Right lobe of liver (tissue), 6 donors: ENCODE results near the gene GNB2. TPM values are rescaled to one million over a fixed set of nuclear protein-coding genes. Genes with fewer than 3 reads are reported as not detected.
A peak's percentile ranks its signal among the peaks of the same experiment; 100 is the strongest.

Experiments used
- ATAC-seq, 4 donors: fragments of 200-7000 bp; cut with Tn5 transposase; one replicate each; pipeline ENCODE4 v1.9.1; 2020; ENCODE audit warnings: mild to moderate bottlenecking in 4 of 4, moderate library complexity in 4 of 4
- DNase-seq, 3 donors: peaks; one replicate each; pipeline ENCODE4 v3.0.0-alpha.2; 2020
- H3K27ac ChIP-seq, 3 donors: fragments of 200-600 bp; one replicate each; pipeline ENCODE4 v1.8.0; 2022
- H3K27me3 ChIP-seq, 2 donors: fragments of 200-600 bp; one replicate each; pipeline ENCODE4 v1.8.0; 2022
- H3K36me3 ChIP-seq, 4 donors: fragments of 200-600 bp; sonication (generic) in 1 of 4; one replicate each; pipeline versions ENCODE4 v1.5.1 to v1.8.0; 2017 to 2022; ENCODE audit warnings: control low read depth in 1 of 4
- H3K4me1 ChIP-seq, 4 donors: fragments of 200-600 bp; sonication (generic) in 1 of 4; one replicate each; pipeline versions ENCODE4 v1.5.1 to v1.8.0; 2017 to 2022; ENCODE audit warnings: control low read depth in 1 of 4
- H3K4me3 ChIP-seq, 3 donors: fragments of 200-600 bp; one replicate each; pipeline ENCODE4 v1.8.0; 2022
- H3K9me3 ChIP-seq, 4 donors: fragments of 200-600 bp; sonication (generic) in 1 of 4; one replicate each; pipeline versions ENCODE4 v1.5.1 to v1.8.0; 2017 to 2022; ENCODE audit warnings: control low read depth in 1 of 4
- CTCF ChIP-seq, 4 donors: fragments of 200-600 bp in 3 of 4; fragments of 450-650 bp in 1 of 4; IDR thresholded peaks; one replicate each; pipeline versions ENCODE4 v1.5.1 to v1.8.0; 2016 to 2022; ENCODE audit warnings: antibody characterized with exemption in 4 of 4, mild to moderate bottlenecking in 2 of 4
- POLR2A ChIP-seq: fragments of 450-650 bp; IDR thresholded peaks from one replicate; pipeline ENCODE4 v1.6.1; 2017; ENCODE audit warnings: antibody characterized with exemption, mild to moderate bottlenecking
- WGBS: methylation state at CpG from one replicate; pipeline ENCODE4 v1.1.6; 2018; ENCODE audit warnings: low coverage, low lambda C conversion rate; ENCODE audit not compliant: insufficient coverage; ENCODE audit errors: missing lambda C conversion rate; 5-methylcytosine and 5-hydroxymethylcytosine counted together
- intact Hi-C, 2 donors: fragments of 100-400 bp; cut with DNase I; formaldehyde crosslinking; loops; one replicate each; pipeline versions ENCODE4 v1.11.2 to v1.14.1; 2022
- long read RNA-seq: library from polyadenylated mRNA; unstranded; transcript quantifications from one replicate; pipeline ENCODE4 v2.0.0, GENCODE V29; 2019
- total RNA-seq, 6 experiments: library from RNA; depleted of rRNA in 2 of 6; stranded (reverse); fragments of >200 nt in 2 of 6; fragmentation: NEBNext Ultra II Directional in 3 of 6; extraction: Animal tissue kit (Norgen Biotek cat#: 25700) in 3 of 6; gene quantifications; one replicate each; pipeline versions ENCODE4 v1.1.0 to v1.2.4, GENCODE V29; 2016 to 2023
- donor health status: DM: no; HTN: yes; CAD: no.
- donor health status: DM: no; HTN: no; CAD: no.
- donor health status: DM: no; HTN: no; CAD: no.
- donor health status: DM: no; HTN: yes; CAD: no.
- donor health status: DM: no; HTN: yes; CAD: no.

GNB2 gene
- 100 to 1,000 TPM in 3 of 6 experiments, 10 to 100 TPM in 3; 75.6 to 133 (median 106) TPM for total RNA-seq
- long read RNA-seq, partial matches to known transcripts = 6 of 7 reads
- long read RNA-seq, other reads (novel, unspliced or antisense) = 1 of 7 reads

- TF ChIP-seq POLR2A = peak; percentile 88
- TF ChIP-seq CTCF (IDR thresholded peaks at IDR 0.05) = peak in 1 of 4 donors; percentile 11
- Histone ChIP-seq H3K27ac (peak within 1 kb of the TSS; percentile 91 to 99 (median 98)), H3K36me3 (peaks cover 2 to 22% (median 11%) of the 10 kb centered on the region in 4 donors), H3K4me1 (peaks cover 0 to 3% (median 0%) of the 10 kb centered on the region in 4 donors), H3K9me3 (no peaks in the 10 kb centered on the region), H3K27me3 (no peaks in the 10 kb centered on the region), H3K4me3 (peak within 1 kb of the TSS; percentile 68 to 91 (median 90))
- peak; percentile 99 to 100 (median 100) for DNase-seq
- peak; percentile 82 to 90 (median 86) for ATAC-seq
- 0% methylated on average over 6 of the region's 65 CpGs for WGBS
- intact Hi-C loops = loop anchor here in 1 of 2 donors (10.0 kb wide), 1 partner anchor 89 kb away; the partner anchor contains the start of genes FBXO24 and LRCH4
Observed at GRCh38 chr7:100673302-100673941, at the start of gene GNB2. Gene GNB2 (plus strand): TSS chr7:100673740. CDS start chr7:100676266, 2,526 bp downstream.

- Histone ChIP-seq H3K4me1 (peaks cover 0 to 45% (median 20%) of the 10 kb centered on the region in 4 donors), H3K27me3 (no peaks in the 10 kb centered on the region), H3K4me3 (no peak overlapping the region), H3K36me3 (peaks cover 0 to 38% (median 16%) of the 10 kb centered on the region in 4 donors), H3K9me3 (no peaks in the 10 kb centered on the region), H3K27ac (no peak overlapping the region)
- DNase-seq (no peak), ATAC-seq (no peak)
- intact Hi-C loops = loop anchor here in 1 of 2 donors (10.0 kb wide), 1 partner anchor 61 kb away; no protein-coding TSS in a partner anchor
- 89% methylated on average over 15 of the region's 15 CpGs for WGBS
- TF ChIP-seq CTCF (IDR thresholded peaks at IDR 0.05) = no peak
- TF ChIP-seq POLR2A = no peak
Observed at GRCh38 chr7:100623951-100624824, 49.4 kb upstream of the GNB2 start.

GRCh38 chr7:100626055-100626454 lies 47.5 kb upstream of the GNB2 start:
- peaks cover 0 to 43% (median 20%) of the 10 kb centered on the region in 4 donors for H3K4me1 ChIP-seq
- DNase-seq (no peak), ATAC-seq (no peak)
- peak overlapping the region in 1 of 3 donors; percentile 37 for H3K27ac ChIP-seq
- no peaks in the 10 kb centered on the region for H3K9me3 ChIP-seq
- peaks cover 0 to 50% (median 27%) of the 10 kb centered on the region in 4 donors for H3K36me3 ChIP-seq
- 14% methylated on average over 3 of the region's 3 CpGs for WGBS
- no peak for TF ChIP-seq POLR2A
- TF ChIP-seq CTCF (IDR thresholded peaks at IDR 0.05) = no peak
- intact Hi-C loops = loop anchor here in 1 of 2 donors (10.0 kb wide), 1 partner anchor 59 kb away; no protein-coding TSS in a partner anchor
- H3K4me3 ChIP-seq = no peak overlapping the region
- no peaks in the 10 kb centered on the region for H3K27me3 ChIP-seq

- Histone ChIP-seq H3K27me3 (no peaks in the 10 kb centered on the region), H3K27ac (peak overlapping the region in 2 of 3 donors; percentile 11 to 64), H3K4me3 (no peak overlapping the region), H3K36me3 (peaks cover 0 to 55% (median 29%) of the 10 kb centered on the region in 4 donors), H3K9me3 (no peaks in the 10 kb centered on the region), H3K4me1 (peaks cover 0 to 38% (median 20%) of the 10 kb centered on the region in 4 donors)
- intact Hi-C loops = loop anchor here in 1 of 2 donors (10.0 kb wide), 1 partner anchor 58 kb away; no protein-coding TSS in a partner anchor
- 25% methylated on average over 4 of the region's 37 CpGs for WGBS
- DNase-seq (peak; percentile 89 to 94 (median 92)), ATAC-seq (peak; percentile 90 to 93 (median 92))
- TF ChIP-seq CTCF (IDR thresholded peaks at IDR 0.05) (no peak), POLR2A (peak; percentile 17)
Observed at GRCh38 chr7:100626530-100627237, 46.9 kb upstream of the GNB2 start.
